Right ventricle myocardium superior (tissue), 1 donor: ENCODE results near the gene JAKMIP2. TPM values are rescaled to one million over a fixed set of nuclear protein-coding genes. Genes with fewer than 3 reads are reported as not detected.
"Not testable (repeated sequence)": the region's sequence is repeated elsewhere in the genome, so short reads cannot be mapped to it uniquely, and the experiment has no call there.

Experiments
- ATAC-seq: fragments of 200-7000 bp; cut with Tn5 transposase; one replicate; pipeline ENCODE4 v1.9.1; 2020; ENCODE audit warnings: mild to moderate bottlenecking; ENCODE audit not compliant: poor library complexity
- DNase-seq: peaks from one replicate; pipeline ENCODE4 v3.0.0-alpha.2; 2020
- intact Hi-C: fragments of 100-400 bp; cut with DNase I; formaldehyde crosslinking; loops from one replicate; pipeline ENCODE4 v1.11.2; 2022
- total RNA-seq: library from RNA; stranded (reverse); fragmentation: NEBNext Ultra II Directional; extraction: Animal tissue kit (Norgen Biotek cat#: 25700); gene quantifications from one replicate; pipeline ENCODE4 v1.2.1, GENCODE V29; 2021
- donor health status: DM: no; HTN: yes; CAD: no; lungs with severe emphysema.

Gene JAKMIP2
- total RNA-seq, 1 donor from 2014 or later = 0.27 TPM

DNA sequence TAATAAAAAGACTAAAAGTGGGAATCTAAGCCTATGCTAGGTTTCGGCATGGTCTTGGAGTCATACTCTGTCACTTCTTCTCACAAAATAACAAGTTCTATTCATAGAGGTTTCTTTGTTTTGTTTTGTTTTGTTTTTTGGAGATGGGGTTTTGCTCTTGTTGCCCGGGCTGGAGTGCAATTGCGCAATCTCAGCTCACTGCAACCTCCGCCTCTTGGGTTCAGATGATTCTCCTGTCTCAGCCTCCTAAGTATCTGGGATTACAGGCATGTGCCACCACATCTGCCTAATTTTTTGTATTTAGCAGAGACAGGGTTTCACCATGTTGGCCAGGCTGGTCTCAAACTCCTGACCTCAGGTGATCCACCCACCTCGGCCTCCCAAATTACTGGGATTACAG is 147.1 kb downstream of the JAKMIP2 start:
- intact Hi-C loops, ATAC-seq, DNase-seq: not testable (repeated sequence)

DNA sequence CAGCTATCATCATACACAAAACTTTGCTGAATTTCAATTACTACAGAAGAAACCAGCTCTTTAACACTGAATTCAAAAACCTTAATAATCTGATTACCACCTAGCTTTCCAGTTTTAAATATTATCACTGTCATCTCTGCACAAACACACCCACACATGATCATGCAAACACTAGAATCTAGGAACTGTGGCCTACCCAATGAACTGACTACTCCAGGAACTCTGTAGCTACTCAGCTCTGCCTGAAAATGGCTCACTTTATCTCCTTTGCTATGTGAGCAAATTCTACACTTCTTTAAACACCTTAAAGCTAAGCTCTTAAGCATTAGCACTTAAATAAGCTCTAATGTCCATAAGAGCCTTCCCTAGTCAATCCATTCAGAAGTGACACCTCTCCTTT is 149.4 kb downstream of the JAKMIP2 start:
- ATAC-seq (no peak), DNase-seq (no peak)
- intact Hi-C loops = no loop called here

DNA sequence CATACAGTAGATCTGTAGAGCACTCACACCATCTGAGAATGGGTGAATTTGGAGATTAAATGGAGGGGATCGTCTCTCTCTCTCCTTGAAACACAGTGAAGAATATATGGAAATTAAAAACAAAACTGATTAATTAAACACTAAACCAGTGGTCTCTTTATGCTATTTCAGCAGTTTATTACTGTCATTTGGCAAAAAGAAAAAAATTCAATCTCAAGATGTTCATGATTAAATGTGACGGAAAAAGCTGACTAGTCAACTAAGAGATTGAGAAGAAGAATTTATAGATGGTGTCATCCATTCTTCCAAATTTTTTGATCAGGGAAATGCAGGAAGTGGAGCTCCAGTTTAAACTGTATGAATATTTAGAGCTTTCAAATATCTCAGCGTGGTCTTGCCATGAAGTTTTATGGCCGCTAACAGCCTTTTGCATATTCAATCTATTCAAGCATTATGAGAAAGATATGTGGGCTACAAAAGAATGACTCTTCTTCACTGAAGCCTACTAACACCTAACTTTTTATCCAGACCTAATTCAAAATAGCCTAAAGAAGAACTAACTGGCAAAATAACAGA is 151.0 kb downstream of the JAKMIP2 start:
- intact Hi-C loops = no loop called here
- ATAC-seq = no peak
- DNase-seq = no peak

DNA sequence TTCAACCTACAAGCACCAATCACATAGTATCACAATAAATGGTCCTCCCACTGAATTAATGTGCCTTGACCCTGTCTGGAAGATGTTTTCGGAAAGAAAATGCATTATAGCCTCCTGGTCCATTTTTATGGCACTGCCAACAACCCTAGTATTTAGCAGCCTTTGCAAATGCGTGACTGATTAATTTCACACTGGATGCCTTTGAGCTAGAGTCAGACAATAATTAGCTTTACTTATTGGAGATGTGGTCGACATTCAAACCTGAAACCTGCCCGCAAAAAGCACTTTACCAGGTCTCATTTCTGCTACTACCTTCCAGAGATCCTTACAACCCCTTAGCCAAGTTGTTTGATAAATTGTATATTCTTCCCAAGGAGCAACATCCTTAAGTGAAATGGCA is 153.3 kb downstream of the JAKMIP2 start:
- ATAC-seq = no peak
- DNase-seq = no peak
- intact Hi-C loops = loop anchor here (2.0 kb wide), 1 partner anchor 194 kb away; no protein-coding TSS in a partner anchor

DNA sequence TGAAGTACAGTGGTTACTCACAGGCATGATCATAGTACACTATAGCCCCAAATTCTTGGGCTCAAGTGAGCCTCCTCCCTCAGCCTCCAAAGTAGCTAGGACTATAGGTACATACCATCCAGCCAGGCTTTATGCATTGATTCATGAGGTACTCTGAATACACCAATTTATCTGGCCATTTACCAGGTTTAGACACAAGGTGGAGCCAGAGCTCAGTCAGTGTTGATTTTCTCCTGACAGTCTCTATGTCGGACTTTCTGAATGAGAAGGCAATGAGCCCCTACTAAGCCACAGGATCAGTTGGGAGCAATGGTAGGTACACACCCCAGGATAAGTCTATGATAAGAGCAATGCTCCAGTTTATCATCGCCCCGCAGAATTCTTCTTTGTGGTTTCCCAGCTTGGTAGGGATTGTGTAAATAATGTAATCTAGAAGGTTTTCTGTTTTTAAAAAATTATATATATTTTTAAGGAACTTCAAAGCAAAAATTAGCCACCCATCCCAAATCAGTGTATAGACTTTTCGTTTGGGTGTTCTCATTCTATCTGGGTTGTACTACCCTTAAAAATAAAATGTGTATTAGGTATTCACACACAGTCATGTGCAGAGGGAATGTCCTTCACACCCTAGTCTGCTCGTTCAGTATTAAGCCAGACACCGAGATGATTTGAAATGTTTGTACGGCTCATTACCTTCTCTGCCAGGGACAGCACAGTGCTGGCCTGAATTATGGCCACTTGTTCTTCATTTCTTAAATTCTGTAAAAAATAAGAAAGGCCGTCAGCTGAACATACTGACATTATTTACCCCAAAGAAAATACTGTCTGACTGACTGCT is 154.3 kb downstream of the JAKMIP2 start:
- ATAC-seq (peak; percentile 88), DNase-seq (no peak)
- intact Hi-C loops = loop anchor here (2.0 kb wide), 1 partner anchor 195 kb away; no protein-coding TSS in a partner anchor

DNA sequence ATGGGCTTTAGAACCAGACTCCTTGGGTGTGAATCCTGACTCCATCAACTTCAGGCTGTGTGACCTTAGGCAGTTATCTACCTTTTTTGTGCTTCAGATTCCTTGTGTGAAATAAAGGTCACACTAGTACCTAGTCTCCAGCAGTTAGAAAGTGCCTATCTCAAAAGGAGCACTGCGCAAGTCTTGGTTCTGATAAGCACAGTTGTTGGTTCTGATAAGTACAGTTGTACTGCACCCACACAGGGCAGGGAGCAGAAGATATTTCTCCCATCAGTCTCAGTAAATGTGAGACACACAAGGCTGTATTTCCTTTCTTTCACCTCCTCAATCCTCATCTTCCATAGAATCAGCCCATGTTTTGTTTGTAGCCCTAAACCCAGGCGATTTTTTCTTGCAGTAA is 156.1 kb downstream of the JAKMIP2 start:
- ATAC-seq = no peak
- no peak for DNase-seq
- intact Hi-C loops = no loop called here

DNA sequence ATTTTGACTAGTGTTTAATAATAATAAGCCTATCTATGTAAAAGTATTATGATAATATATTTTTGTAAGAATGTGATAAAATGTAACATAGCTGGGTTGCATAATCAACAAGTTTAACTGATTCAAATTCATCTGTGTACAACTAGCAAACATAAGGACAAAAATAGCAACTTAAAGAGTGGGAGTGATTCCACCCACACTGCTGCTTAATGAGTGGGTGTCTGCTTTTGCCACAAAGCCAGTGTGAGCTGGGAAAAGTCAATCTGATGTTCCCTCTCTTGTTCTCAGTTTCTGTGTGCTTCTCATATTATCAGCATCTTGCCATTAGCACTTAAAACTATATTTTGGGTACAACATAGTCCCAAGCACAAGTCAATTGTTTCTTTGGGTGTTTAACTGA is 161.5 kb downstream of the JAKMIP2 start:
- DNase-seq = no peak
- no peak for ATAC-seq
- intact Hi-C loops = no loop called here

DNA sequence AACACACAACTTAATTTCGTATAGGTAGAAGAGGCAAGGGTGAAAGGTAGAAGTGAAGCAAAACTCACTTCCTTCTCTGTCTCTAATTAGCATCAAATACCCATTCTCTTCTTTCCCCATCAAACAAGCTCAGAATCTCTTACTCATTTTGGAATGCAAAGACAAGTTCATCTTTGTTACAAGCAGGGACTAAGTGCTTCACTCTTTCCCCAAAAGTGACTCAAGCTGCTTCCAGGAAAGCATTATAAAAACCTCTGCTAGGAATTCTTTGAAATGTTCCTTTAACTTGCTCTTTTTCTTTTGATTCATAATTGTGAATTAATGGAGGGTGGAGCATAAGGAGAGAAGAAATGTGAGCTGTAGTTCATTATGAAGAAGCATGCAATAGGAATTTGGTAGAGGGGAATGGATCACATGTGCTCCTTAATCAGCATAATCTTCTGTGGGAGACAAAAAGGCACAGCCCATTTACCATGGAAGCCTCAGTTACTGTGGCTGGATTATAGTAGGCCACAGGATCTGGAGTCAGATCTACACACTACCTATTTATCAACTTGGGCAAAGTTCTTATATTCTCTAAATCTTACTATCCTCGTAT is 163.1 kb downstream of the JAKMIP2 start:
- intact Hi-C loops = no loop called here
- ATAC-seq = no peak
- DNase-seq = no peak

DNA sequence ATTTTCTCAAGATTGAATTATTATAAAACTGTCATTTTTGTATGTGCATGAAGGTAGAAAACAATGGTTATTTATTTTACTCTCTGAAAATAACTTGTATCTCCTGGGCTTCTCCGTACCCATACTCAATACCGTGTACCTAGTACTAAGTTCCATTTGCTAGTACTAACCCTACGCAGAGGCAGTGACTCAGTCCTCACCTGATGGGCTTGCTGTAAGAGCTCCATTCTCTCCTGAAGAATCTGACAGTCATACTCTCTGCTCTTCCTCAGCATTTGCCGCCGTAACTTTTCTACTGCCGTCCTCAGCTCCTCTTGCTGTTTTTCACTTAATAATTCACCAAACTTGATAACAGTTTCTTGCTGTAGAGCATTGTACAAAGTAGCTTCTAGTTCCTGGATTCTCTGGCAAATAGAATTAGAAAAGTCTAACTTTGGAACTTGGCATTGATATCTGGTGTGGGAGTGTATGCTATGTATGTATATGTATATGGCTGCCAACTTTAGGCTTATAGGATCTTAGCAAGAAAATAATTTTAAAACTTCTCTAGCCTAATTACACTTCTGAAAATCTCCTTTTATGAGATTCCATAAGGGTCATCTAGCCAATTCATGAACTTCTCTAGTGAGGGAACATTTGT is 164.7 kb downstream of the JAKMIP2 start:
- intact Hi-C loops = no loop called here
- ATAC-seq = no peak

DNA sequence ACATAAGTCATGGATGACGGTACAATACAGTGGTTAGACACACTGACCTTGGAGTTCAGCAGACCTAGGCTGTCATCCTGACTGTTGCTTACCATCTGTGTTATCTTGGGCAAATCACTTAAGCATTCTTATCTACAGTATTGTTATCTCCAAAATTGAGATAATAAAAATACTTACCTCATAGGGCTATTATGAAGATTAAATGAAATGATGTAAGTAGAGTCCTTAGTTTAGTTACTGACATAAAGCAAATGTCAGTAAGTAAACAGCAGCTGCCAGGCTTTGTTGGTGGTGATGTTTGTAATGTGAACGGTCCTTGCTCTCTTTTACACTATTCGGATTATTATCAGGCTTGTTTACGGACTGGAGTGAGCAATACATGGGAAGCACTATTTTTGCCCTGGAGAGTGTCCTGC is 165.3 kb downstream of the JAKMIP2 start:
- DNase-seq (no peak), ATAC-seq (no peak)
- intact Hi-C loops = no loop called here

More for the DNA sequence above, 164.7 kb downstream of the JAKMIP2 start:
- DNase-seq = no peak

DNA sequence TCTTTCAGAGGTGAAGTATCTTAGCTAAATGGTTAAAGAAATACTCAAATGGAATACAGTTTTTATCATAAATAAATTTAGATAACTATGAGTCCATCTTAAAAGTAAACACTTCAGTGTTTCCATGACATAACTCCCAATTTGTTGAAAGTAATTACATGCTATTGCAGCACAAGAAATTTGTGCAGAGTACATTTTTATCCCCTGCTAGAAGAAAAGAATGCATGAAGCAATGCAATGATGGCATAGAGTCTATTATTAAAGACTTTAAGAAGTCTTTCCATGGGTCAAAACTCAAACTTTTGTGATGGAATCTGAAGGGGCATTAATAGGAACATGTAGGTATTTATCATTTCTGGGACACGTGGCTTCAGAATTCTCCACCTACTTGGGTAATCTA is 166.1 kb downstream of the JAKMIP2 start:
- ATAC-seq = no peak
- intact Hi-C loops = no loop called here
- no peak for DNase-seq

DNA sequence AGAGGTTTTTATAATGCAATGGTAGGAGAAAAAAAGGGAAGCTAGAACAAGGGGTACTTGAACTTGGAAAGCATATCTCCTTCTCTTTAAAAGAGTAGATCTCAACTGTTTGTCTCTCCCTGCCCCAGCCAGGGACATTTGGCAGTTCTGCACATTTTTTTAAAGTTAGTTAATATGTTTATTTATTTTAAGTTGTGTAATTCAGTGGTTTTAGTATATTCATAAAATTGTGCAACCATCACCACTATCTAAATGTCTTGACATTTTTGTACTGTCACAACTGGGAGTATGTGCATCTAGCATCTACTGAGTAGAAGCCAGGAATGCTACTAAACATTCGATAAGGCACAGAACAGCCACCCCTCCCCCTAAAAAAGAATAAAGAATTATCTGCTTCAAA is 169.2 kb downstream of the JAKMIP2 start:
- no peak for DNase-seq
- intact Hi-C loops = no loop called here
- no peak for ATAC-seq

DNA sequence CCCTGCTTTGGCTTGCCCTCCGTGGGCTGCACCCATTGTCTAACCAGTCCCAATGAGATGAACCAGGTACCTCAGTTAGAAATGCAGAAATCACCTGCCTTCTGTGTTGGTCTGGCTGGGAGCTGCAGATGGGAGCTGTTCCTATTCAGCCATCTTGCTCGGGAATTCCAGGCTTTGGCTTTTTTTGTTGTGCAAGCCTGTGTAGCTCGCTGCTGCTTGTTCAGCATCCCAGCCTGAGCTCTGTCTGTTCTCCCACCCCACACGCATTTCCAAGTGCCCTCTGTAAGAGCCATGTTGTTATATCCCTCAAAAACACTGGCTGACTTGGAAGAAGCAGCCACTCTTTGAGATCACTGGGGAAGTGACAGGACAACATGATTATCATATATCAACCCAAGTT is 171.0 kb downstream of the JAKMIP2 start:
- intact Hi-C loops = no loop called here

DNA sequence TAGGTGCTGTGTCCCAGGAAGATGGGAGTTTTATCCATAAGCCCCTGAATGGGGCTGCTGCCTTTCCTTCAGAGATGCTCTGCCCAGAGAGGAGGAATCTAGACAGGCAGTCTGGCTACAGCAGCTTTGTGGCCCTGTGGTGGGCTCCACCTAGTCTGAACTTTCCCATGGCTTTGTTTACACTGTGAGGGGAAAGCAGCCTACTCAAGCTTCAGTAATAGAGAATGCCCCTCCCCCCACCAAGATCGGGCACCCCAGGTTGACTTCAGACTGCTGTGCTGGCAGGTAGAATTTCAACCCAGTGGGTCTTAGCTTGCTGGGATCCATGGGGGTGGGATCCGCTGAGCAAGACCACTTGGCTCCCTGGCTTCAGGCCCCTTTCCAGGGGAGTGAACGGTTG is 171.7 kb downstream of the JAKMIP2 start:
- DNase-seq (no peak), ATAC-seq (no peak)
- intact Hi-C loops = no loop called here

More for the DNA sequence above, 171.0 kb downstream of the JAKMIP2 start:
- ATAC-seq = no peak
- no peak for DNase-seq

DNA sequence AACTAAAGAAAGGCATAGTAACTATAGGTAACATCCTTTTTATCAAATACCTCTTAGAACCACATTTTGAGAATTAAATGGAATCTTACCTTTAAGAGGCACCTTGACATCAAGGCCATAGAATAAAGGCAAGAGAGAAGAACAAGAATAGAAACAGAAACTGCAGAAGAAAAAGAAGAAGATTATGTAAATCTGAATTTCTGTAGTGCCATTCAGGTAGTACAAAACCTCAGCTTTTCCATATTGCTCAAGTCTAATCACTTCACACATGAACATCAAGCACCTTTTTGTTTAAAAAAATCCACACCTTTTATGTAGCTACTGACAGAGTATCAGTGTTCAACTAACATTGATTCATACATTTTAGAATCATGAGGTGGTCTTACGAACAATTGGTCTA is 180.9 kb downstream of the JAKMIP2 start:
- ATAC-seq (no peak), DNase-seq (no peak)
- intact Hi-C loops = no loop called here

DNA sequence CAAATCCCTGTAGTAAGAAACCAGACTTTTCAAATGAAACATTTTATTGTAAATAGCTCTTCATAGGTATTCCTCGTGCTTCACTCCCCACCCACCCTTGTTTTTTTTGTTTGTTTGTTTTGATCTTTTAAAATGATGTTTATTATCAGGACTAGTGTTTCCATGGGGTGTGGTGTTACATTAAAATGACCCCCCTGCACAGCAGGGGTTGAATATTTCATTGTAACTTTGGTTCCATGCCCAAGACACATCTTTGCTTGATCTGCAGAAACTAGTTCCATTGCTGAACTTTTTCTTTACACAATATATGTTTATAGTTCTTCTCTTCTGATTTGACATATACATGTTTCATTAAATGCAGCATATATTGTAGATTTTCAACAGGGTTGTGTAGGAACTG is 191.4 kb downstream of the JAKMIP2 start:
- ATAC-seq = no peak
- DNase-seq = no peak
- intact Hi-C loops = no loop called here

DNA sequence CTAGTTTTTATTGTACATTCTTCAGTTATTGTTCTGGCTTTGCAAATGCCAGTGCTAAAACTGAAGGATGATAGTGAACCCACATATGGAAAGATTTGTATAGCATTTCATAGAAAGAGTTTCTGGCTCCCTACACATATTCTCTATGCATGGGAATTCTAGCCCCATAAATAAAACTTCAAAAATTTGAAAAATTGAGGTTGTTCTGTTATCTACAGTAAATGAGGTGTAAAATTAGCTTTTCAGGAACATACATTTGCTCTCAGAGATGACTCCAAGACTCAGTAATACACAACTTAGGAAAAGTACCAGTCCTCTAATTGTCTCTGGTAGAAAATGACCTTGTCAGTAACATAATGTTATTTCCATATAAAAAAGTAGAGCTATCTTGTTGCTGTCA is 192.4 kb downstream of the JAKMIP2 start:
- intact Hi-C loops = no loop called here
- DNase-seq (no peak), ATAC-seq (no peak)

DNA sequence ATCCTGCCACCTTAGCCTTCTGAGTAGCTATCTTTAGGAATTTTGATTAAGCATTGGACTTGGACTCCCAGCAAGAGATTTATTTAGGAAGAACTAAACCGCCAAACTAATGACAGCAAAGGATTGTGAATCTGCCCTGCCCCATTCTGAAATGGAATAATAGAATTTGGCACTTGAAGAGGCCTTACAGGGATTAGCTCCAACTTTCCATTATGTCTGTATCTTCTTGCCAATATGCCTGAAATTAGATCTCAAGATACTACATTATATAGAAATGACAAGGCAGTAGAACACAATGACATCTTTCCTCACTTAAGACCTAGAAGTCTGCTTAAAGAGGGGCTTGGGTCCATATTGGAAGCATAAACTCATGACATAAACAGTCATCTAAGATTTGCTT is 195.7 kb downstream of the JAKMIP2 start:
- DNase-seq (no peak), ATAC-seq (no peak)
- intact Hi-C loops = no loop called here

DNA sequence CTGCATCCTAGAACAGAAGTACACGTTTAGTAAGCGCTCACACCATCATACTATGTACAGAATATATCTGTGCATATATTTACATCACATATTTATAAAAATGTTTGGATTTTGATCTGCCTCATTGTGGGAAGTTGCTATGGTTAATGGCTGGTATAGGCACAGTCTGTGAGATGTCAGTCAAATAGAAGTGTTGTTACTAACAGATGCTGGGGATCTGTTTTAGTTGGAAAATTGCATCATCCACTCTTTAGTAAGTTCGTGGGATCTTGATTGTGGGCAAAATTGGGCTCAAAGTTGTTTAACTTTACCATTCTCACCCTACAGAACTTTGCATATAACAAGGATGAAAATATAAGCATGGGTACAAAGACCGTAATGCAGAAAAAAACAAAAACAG is 196.3 kb downstream of the JAKMIP2 start:
- DNase-seq (no peak), ATAC-seq (no peak)
- intact Hi-C loops = no loop called here
